HG02571 (cell line): Measurements from ENCODE around the gene MRPL27.

Experiments
- ATAC-seq: cut with Tn5 transposase; IDR thresholded peaks from one replicate; pipeline ENCODE4 v1.9.1; 2021; ENCODE audit warnings: mild to moderate bottlenecking, moderate library complexity; ENCODE audit not compliant: unreplicated experiment

Gene MRPL27

DNA sequence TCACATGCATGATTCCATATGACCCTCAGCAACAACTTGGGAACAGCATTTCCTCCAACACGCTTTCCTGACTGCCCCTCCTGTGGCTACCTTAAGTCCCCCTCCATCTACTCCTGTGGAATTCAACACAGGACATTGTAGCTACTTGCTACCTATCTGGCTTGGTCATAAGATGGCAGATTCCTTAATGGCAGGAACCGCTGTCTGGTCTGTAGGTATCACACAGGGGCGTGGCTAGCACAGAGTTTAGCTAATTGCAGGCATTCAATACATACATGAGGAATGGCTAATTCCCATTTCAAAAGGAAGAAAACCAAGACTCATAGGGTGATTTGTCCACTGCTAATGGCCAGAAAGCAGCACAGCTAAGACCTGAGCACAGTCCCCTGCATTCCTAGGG, 15.7 kb upstream of the MRPL27 start:
- ATAC-seq, result no peak

DNA sequence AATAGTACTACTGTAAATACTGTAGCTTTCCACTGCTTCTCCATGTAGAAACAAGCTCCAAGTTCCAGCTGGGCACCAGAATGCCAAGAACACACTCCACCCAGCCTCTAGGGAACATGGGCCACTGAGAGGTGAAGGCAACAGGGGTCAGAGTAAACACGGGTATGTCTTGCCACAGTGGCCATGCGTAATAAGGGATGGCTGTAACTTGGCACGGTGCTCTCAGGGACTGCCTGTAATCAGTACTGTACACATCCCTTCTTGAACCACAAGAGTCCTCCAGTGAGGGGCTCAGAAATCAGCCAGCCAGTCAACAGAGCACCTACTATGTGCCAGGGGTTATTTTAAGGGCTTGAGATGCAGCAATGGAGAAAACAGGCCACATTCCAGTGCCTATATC, 13.5 kb upstream of the MRPL27 start:
- ATAC-seq, result no peak

DNA sequence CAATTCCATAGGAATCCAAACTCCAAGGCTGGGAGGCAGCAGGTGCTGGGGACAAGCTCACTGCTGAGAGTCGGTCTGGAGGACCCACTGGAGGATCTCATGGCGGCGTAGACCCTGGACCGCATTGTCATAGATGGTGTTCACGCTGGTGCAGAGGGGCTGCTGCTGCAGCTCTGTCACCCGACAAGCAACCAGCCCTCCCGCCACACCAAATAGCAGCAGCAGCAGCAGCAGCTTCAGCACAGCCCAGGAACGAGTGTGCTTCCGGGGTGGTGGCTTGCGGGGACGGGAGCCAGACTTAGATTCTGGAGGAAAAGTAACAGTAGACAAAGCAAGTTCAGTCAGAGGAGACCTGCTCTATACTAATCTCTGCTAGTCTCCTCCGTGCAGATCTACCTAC, 9.9 kb upstream of the MRPL27 start:
- no peak for ATAC-seq

DNA sequence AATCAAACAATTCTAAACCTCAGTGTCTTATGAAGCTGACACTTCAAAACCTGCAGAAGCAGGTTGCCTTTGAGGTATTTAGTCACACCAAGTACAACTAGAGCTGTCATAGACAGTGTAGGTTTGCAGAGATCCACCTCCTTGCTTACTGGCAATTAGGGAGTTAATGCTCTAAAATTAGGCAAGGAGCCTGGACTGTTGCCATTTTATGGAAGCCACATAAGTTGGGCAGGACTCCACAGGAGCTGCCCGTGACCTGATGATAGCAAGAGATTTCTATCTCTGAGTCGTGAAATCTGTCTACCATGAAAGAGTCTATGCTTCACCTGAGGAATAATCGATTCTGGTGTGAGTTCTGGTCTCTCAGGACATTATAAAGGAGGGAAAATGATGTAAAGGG, 8.9 kb upstream of the MRPL27 start:
- ATAC-seq, result no peak

DNA sequence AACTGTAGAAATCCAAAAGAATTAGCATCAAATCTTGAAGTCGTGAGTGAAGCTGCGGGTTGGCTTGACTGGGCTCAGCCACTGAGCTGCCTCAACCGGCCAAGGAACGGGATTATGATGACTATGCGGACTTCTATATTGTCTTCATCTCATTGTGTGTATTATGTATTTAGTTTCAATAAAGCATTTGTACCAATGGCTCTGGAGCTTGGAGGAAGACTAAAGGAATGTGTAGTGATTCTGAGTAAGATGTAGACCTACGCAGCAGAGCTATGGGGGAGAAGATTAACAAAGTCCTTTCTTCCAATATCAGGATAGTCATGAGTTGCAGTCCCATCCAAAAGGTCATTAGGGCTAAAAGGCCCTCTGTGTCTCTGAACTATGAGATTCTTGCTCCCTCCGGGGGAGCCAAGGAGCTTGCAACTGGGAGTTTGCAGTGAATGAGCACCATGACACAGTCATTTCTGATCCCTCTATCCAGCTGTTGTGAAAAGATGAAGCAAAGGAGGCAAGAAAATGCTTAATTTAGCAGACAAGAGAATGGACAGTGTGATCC, 8.4 kb upstream of the MRPL27 start:
- ATAC-seq, result no peak

DNA sequence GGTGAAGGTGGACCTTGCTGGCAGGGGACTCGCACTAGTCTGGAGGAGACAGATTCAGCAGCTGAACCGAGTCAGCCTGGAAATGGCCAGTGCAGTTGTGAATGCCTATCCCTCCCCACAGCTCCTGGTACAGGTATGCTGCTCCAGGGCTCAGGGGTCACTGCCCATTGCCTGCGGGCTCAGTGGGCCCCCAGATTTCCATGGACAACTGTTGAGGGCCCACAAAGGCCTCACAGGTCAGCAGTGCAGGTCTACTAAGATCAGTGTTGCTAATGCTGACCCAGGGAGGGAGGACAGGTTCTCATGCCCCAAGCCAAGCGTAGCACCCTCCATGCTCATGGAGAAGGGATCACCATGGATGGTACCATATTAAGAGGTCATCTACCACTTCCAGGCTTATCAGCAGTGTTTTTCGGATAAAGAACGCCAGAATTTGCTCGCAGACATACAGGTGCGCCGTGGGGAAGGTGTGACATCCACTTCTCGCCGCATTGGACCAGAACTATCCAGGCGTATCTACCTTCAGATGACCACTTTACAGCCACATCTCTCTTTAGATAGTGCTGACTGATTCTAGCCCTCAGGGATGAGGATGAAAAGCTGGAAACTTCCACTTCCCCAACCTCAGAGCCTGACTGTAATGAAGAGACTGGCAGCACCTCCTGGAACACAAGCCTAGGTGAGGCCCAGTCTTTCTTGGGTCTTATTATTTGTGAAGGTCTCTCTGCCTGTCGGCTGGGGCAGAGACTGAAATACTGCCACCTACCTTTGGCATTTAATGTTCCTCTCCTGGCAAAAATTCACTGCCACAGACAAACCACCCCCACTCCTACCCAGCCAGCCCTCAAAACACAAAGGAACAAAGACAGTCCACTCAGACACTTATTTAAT, 7.6 kb upstream of the MRPL27 start:
- no peak for ATAC-seq

DNA sequence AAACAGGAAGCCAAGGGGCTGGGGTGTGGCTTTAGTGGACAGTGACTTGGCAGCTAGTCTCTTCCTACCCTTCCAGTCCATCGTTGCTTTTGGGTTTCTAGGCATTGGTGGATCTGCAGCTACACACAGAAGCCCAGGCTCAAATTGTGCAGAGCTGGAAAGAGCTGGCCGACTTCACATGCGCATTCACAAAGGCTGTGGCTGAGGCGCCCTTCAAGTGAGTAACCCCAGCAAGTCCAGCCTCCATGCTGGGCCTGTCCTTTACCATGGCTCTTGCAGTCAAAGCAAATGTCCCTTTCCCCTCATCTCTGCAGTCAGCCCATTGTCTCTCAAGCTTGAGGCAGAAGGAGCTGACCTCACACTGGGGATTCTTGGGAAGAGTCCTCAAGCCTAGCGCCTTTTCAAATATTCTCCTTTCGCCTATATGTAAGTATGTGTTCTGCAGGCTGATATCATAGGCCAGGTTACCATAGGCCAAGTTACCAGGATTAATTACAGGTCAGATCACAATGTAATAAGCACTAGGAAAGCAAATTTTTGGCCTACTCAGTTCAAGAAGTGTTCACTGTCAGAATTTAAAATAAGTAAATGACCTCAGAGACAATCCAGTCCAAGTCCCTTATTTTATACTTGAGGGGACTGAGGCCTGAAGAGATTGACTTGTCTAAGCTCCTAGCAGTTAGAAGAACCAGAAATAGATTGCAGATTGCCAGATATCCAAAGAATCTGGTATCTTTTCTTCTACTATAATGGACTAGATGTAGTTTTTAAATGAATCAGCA, 6.6 kb upstream of the MRPL27 start:
- no peak for ATAC-seq

DNA sequence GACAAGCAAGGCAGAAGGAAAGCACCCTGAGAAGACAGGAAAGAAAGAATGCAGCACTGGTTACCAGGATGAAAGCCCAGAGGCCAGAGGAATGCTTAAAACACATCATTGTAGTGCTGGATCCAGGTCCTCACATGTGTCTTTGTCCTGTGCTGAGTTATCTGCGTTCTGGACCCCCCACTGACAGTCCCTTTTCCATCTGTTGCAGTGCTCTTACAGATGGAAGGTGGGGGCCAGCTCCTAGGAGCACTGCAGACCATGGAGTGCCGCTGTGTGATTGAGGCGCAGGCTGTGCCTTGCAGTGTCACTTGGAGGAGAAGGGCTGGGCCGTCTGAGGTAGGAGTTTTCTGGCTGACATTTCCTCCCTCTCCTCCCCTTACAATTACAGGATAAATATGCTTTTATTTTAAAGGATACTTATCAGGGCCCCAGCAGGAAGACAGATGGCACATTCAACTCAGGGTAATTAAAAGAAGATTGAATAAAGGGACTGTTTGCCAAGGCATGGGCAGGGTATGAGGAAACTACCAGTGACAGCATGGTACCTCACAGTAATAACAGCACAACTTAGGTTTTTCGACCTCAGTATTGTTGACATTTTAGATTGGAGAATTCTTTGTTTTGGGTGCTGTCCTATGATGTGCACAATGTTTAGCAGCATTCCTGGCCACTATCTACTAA, 3.0 kb upstream of the MRPL27 start:
- no peak for ATAC-seq

DNA sequence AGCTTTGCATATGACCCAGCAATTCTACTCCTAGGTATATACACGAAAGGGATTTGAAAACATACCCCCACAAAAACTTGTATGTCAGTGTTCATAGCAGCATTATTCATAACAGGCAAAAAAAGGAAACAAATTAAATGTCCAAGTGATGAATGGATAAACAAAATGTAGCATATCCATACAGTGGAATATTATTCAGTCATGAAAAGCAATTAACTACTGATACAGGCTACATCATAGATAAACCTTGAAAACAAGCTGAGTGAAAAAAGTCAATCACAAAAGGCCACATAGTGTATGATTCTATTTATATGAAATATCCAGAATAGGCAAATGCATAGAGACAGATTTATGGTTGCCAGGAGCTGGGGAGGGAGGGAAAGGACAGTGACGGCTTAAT, 721 bp upstream of the MRPL27 start:
- no peak for ATAC-seq

DNA sequence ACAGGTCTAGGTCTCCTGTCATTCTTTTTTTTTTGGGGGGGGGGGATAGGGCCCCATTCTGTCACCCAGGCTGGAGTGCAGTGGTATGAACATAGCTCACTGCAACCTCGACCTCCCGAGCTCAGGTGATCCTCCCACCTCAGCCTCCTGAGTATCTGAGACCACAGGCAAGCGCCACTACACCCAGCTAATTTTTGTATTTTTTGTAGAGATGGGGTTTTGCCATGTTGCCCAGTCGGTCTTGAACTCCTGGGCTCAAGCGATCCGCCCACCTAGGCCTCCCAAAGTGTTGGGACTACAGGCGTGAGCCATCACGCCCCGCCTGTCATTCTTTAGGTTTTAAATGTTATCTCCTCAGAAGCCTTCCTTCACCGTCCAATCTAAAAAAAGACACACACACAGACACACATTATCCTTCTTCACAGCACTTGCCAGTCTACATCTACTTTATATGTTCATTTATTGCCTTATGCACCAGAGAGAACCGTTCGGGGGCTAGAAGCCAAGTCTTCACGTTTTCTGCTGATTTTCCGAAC, 694 bp downstream of the MRPL27 start:
- no peak for ATAC-seq

DNA sequence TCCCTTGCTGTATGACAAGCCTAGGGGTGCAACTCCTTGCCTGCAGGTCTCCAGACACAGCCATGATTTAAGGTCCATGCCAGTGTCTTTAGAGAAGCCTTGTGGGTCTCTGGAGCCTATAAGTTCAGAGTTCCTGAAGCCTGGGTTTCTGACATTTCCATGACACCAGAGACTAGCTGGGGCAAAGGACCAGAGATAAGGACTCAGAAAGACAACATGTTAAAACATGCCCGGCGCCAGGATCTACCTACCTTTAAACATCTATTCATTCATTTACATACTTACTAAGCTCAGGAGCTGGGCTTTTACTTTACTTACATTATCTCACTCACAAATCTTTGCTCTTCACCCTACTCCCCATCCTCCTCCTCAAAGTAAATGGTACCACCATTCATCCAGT, 1.5 kb downstream of the MRPL27 start:
- no peak for ATAC-seq

DNA sequence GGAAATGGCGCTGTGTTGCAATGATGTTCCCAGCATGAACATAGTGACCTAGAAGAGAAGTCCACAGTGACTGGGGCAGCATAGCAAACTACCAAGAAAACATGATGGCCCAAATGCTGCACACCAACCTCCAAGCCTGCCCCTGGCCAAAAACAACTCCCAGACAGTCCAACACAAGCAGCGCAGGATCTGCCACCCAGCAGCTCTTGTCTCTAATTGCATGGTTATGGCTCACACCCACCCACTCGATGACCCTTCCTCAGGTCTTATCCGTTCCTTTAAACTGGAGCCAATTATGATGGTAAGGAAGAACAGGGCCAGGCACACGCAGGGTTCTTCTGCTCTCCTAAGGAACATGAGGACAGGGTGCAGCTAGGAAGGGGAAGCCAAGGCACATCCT, 2.9 kb downstream of the MRPL27 start:
- ATAC-seq, result no peak

DNA sequence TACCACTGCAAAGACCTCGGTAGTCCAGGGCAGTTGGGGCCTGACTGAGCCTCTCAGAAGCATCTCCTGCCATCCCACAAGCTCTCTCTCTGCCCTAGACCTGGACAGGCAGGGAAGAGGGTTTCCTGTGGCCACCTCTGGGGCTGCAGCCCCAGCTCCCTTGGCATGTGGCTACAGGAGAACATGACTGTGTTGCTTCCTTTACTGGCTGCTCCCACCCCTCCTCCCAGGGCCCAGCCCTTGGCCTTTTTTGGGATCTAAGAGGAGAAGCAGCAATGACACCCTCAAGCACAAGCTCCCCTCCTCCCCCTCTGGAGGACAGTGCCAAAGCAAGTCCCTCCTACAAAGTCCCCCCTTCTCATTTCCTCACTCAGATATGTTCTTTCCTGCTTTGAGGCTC, 5.6 kb downstream of the MRPL27 start:
- no peak for ATAC-seq

DNA sequence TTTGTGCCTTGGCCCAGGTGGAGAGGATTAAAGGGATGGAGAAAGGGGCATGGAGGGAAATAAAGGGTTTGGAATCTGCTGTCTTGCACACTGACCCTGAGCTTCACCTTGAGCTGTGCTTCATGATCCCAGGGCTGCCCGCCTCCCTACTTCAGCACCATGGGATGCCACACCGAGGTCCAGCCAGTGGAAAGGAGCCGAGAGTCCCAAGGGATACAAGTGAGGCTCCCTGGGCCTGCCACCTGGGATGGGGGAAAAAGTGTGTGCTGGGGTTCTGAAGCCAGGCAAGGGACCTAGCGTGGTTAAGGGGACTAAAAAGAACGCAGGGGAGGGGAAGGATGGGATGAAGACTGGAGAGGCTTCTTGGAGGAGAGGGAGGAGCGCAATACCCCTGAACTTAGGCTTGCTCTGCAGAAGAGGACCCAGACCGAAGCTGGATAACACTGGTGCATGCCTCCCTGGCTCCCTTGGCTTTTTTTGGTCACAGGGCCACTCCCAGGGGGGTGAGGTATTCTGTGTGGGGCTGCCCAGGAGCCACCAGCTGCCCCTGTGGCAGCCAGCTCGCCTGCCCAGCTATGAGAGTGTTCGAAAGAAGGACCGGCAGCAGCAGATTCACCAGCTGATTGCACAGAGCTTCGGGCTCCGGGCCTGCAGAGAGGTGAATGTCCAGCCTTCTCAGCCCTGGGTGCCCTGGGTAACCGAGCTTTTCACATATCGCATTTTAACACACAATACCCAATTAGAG, 7.2 kb downstream of the MRPL27 start:
- no peak for ATAC-seq

DNA sequence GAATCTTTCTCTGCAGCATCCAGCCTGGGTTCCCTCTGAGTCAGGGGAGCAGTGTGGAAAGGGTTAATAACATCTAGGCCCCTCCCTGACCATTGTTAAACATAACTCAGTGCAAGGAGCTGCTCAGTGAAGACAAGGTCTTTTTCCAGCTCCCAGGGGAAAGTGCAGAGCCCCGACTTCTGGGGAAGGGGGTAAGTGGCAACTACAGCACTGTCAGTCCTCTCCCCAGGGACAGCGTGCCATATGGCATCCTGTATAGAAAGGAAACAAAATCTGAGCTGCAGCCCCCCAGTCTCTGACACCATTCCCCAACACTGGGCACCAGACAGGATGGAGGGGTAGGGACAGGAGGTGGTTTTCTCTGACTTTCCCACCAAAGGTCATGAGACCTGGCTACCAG, 7.8 kb downstream of the MRPL27 start:
- ATAC-seq, result no peak

DNA sequence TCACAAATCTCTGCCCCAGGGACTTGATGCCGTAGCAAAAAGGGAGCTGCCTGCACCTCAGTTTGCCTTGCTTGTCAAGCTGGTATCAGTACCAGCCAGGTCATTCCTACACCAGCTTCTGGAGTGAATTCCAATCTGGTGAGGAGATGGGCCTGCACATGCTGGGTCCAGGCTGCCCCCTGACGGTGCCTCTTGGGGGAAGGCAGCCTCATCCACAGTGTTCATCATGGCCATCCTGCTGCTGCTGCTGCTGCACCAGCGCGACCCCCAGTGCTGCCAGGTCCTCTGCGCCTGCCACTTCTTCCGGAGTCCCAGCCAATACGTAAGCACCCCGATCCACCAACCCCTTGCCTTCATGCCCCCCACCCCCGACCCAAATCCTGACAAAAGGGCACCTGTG, 8.3 kb downstream of the MRPL27 start:
- no peak for ATAC-seq

DNA sequence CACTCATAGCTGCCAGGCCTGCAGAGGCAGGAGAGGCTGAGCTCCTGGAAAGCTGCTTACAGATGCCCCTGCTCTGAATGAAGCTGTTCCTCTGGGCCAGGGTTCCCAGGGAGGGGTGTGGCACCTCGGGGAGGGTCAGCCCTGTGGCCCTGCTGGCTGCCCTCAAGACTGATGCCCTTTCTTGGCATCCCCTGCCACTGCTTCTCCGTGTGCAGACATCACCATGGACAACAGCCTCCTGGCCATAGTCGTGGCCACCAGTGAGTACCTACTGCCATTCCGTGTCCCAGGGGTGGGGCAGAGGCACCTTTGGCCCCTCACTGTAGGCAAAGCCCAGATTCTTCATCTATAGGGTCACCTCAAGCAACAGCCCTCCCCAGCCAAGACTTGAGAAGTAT, 8.9 kb downstream of the MRPL27 start:
- no peak for ATAC-seq

DNA sequence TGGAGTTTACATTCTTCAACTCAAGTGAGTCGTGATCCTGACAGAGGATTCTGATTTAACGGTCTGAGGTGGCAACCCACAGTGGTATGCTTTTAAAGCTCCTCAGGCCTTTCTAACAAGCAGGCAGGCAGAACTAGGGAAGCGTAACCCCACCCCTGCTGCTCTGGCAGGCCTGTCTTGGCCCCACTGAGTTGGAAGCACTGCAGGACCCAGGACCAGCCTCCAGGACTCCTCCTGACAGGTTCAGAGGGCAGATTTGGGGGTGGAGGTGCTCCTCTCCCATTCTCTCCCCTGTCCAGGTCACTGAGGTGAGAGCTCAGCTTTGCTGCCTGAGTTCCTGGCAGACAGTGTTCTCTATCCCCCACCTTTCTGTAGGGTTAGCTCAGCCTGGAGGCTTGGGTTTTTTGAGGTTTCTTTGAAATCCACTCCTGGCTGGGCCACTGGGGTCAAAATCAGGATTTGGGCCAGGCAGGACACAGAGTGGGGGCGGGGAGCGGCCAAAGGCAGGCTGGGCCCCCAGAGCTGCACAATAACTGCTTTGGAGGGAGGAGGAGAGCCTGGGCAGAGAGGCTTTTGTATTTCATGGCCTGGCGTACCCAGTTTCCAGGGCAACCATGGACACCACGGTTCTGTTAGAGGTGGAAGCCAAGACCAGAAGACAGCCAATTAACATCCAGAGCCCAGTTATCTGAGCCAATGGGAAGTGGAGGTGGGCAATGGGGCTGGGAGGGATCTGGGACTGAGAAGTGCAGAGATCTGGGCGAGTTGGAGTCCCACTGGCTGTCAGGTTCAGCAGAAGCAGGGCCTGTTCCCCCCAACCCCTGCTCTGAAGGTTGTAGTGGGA, 9.5 kb downstream of the MRPL27 start:
- no peak for ATAC-seq

DNA sequence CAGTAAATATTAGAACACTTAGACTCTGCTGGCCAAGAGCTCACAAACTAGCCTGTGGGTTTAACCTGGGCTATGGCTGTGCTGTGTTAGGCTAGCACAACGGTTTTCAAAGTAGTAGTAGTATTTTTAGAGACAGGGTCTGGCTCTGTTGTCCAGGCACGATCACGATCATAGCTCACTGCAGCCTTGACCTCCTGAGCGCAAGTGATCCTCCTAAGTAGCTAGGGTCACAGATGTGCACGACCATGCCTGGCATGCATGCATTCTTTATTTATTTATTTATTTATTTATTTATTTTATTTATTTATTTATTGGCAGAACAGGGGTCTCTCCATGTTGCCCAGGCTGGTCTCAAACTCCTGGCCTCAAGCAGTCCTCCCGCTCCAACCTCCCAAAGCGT, 10.3 kb downstream of the MRPL27 start:
- no peak for ATAC-seq
